SKM-1 (cell line): ENCODE measurements around the gene DPH2.

Experiments used
- DNase-seq: peaks from one replicate; lab custom pipeline; 2025; ENCODE audit not compliant: unreplicated experiment; lab: John Stamatoyannopoulos, UW

DPH2 gene

DNA sequence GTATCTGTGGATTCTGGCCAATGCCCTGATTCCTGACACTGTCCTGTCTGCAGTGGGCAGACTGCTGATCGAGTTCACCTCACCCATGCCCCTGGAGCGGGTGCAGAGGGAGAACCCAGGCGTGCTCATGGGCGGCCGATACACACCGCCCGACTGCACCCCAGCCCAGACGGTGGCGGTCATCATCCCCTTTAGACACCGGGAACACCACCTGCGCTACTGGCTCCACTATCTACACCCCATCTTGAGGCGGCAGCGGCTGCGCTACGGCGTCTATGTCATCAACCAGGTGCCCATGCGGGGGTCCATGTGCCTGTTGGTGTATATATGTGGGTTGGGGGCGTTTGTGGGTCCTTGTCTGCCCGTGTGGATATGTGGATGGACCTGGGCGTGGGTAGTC, 11.8 kb downstream of the DPH2 start:
- no peak for DNase-seq

DNA sequence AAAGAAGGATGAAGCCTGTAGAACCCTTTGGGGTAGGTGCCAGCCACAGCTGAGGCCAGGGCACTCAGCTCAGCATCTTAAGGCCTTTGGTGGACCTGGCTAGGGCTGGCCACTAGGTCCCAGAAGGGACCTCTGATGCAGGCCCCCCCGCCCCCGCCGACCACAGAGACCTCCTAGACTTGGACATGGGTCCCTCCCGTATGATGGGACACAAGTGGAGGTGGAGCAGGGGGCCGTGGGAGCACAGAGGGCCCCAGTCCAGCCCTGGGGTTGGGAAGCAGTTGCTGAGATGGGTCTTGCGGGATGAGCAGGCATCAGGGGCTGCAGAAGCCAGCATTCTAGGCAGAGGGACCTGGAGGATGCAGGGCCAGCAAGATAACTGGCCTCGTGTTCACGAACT, 12.4 kb downstream of the DPH2 start:
- no peak for DNase-seq

DNA sequence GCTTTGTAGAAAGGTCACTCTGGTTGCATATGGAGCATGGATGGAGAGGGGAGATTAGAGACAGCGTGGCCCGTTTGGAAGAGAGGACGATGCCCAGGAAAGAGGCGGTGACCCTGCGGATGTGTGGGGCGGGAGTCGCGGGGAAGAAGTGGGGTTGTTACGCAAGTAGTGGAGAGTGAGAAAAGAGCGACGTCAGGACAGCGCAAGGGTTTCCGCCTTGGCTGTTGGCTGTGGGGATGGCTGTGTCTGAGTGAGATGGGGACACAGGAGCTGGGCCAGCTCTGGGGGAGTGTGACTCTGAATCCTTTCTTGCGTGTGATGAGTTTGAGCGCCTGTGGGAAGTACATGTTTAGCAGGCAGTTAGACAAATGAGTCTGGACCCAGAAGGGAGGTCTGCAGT, 13.0 kb downstream of the DPH2 start:
- no peak for DNase-seq

DNA sequence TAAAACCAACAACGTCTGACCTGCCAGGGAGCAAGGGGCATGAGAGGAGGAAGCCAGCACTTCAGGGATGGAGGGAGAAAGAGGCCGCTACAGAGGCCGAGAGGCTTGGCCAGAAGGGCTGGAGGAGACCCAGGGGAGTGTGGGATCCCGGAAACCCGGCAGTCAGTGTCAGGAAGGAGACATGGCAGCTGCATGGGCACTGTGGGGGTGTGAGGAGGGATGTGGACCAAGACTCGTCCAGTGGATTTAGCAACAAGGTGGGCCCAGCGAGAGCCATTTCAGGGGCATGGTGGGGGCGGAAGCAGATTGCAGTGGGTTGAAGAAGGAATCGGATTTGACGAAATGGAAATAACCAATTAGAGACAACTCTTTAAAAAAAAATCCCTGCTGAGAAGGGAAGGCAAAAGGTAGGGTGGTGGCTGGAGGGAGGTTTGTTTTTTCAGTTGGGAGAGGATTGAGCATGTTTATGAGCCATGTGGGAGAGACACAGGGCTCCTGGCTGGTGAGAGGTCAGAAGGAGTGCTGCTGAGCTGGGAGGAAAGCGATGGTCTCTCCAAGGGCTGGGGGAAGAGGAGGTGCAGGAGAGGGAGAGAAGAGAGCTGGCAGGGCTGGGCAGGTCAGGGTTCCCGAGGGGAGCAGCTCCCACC, 13.6 kb downstream of the DPH2 start:
- DNase-seq, result no peak

DNA sequence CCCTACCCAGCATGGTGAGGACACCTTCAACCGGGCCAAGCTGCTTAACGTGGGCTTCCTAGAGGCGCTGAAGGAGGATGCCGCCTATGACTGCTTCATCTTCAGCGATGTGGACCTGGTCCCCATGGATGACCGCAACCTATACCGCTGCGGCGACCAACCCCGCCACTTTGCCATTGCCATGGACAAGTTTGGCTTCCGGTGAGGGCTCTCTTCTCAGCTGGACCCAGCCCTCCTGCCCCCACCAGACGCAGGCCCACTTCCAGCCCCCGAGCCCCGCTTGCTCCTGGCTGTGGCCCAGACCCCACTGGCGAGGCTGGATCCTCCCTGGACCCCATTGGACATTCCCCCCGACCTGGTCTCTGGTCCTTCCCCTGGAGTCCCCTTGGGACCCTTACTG, 15.0 kb downstream of the DPH2 start:
- DNase-seq, result no peak

DNA sequence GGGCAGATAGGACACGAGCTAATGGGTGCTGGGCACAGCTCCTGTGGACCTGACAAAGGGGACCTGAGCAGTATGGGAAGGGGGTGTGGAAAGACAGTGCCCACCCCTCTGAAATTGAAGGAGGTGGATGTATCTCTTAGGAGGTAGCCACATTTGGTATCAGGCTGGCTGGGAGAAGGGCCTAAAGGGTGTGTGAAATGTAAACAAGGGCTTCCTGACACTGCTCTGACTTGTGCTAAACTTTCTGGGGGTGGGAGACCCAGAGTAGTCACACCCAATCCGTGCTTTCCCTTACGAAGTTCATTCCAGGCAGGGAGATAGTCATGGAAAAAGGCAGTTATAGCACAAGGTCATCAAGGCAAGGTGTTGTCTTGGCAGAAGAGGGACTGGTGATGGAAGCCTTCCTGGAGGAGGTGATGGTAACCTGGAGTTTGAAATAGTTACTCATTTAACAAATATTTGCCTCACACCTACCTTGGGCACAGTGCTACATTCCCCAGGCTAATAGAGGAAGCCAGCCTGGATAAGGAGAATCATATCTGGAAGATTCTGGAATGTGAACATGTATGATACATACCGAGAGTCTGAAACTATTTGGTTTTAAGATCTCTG, 16.3 kb downstream of the DPH2 start:
- DNase-seq, result no peak

DNA sequence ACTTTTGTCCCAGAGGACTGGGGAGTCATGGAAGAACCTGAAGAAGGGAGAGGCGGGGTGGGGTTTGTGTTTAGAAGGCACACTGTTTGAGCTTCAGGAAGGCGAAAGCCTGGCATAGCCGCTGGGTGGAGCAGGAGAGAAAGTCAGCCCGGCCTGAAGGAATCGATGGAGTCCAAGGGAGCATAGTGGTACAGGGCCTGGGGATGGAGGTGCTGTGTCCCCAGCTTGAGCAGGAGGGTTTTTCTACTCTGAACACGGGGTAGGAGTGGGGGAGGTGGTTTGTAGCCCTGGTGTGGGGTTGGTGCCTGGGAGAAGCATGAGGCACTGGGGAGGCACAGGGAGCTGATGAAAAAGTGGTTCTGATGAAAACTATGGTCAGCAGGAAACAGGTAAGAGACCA, 16.9 kb downstream of the DPH2 start:
- DNase-seq, result no peak

DNA sequence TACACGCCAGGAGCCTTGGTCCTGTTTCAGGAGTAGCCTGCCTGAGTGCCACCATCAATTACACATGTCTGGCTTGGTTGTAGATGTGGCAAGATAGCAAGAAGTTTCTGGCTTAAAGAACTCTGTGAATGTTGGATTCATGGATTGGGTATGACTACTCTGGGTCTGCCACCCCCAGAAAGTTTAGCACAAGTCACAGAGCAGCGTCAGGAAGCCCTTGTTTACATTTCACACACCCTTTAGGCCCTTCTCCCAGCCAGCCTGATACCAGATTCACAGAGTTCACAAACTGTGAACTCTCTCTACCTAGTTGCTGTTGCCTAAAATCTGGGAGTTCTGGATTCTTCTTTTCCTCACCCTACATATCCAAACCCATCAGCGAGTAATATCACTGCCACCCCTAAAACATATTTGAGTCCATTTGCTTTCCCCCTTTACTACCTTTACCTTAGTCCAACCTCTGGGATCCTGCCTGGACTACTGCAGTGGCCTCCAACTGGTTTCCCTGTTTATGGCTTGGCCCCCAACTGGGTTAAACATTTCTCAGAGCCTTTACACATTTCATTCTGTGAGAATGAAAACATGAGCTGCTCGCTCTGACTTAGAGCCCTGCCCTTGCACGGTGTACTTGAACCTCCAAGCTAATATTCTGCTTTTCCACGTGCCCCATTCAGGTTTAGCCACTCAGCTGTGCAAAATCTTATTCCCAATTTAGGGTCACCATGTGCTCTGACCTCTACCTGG, 17.5 kb downstream of the DPH2 start:
- no peak for DNase-seq

DNA sequence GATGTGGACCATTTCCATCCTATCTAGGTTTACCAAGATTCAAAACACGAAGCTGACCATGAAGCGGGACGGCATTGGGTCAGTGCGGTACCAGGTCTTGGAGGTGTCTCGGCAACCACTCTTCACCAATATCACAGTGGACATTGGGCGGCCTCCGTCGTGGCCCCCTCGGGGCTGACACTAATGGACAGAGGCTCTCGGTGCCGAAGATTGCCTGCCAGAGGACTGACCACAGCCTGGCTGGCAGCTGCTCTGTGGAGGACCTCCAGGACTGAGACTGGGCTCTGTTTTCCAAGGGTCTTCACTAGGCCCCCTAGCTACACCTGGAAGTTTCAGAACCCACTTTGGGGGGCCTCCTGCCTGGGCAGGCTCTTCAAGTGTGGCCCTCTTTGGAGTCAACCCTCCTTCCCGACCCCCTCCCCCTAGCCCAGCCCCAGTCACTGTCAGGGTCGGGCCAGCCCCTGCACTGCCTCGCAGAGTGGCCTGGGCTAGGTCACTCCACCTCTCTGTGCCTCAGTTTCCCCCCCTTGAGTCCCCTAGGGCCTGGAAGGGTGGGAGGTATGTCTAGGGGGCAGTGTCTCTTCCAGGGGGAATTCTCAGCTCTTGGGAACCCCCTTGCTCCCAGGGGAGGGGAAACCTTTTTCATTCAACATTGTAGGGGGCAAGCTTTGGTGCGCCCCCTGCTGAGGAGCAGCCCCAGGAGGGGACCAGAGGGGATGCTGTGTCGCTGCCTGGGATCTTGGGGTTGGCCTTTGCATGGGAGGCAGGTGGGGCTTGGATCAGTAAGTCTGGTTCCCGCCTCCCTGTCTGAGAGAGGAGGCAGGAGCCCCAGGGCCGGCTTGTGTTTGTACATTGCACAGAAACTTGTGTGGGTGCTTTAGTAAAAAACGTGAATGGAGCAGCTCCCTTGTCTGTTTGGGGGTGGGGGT, 20.7 kb downstream of the DPH2 start:
- no peak for DNase-seq

DNA sequence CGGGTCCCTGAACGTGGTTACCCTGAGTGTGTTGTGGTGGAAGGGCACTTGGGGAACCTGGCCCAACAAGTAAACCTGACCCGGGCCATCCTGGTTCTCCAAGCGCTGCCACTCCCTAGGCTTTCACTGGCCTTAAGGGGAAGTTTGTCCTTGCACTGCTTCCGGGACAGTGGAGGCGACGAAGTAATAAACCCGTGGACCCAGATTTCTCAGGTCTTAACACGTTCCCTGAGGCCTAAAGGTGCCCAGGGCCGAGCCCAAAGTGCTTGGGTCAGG, 21.3 kb downstream of the DPH2 start:
- no peak for DNase-seq

DNA sequence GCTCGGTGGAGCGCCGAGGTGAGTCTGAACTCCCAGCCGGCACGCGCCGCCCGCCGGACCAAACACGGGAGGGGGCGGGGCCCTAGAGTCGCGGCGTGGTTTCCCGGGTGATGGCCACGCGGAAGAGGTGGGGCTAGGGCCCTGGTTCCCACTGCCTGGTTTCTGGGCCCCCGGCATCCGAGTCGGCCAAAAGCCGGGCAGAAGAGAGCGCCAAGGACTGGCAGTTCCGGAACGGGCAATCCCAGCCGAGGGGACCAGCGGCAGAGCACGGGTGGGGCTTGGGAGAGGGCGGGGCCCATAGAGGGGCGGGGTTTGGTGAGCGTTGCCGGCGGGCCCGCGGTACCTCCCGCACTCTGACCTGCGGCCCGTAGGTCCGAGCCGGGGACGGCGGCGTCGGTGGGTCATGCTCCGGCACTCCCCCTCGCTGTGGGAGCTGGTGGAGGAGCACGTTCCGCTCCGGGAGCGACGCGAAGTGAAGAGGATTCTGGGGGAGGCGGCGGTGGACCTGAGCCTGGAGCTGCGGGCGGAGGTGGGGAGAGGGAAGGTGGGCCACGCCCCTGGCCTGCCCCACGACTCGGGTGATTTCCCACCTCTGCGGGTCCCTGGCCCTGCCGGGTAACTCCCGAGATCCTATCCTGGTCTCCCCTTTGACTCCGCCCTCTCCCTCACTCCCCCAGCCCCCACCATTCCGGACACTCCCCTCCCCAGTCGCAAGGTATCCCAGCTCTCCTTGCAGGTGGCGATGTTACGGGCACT, 21.8 kb downstream of the DPH2 start, which contains the start of gene CCDC24:
Gene CCDC24, plus strand, starts transcription at position 124 of the 756 bp plus-strand sequence. Its CDS starts 280 bp downstream, at position 404.
- DNase-seq, result peak; percentile 45

DNA sequence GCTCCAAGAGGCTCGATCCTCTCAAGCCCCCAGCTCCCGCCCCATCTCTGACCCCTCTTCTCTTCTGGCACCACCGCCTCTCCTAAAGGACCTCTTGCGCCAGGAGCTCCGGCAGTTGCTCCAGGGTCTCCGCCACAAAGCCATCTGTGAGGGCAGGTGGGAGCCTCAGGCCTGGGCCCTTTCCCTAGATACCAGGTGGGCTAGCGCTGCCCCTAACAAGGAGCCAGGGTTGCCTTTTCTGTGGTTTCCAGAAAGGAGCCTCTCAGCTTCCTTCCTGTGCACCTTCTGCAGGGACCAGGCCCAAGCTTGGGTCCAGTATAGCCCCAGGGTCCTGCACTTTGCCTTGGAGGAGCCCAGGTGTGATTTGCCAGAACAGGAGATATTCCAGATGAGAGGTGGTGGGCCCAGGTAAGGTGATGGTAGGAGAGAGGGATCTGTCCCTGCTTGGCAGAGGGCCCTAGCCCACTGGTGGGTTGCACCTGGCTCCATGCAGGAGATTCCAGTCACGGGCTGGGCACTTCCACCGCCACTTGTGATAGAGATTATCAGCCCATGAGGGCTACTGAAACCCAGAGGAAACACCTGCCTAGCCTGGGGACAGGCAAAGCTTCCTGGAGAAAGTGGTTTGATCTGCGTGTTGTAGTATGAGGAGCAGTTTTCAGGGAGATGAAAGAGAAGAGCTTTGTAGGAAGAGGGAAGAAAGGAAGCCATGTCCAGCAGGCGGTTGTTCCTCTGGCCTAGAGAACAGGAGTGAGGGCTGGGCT, 22.6 kb downstream of the DPH2 start:
- no peak for DNase-seq

DNA sequence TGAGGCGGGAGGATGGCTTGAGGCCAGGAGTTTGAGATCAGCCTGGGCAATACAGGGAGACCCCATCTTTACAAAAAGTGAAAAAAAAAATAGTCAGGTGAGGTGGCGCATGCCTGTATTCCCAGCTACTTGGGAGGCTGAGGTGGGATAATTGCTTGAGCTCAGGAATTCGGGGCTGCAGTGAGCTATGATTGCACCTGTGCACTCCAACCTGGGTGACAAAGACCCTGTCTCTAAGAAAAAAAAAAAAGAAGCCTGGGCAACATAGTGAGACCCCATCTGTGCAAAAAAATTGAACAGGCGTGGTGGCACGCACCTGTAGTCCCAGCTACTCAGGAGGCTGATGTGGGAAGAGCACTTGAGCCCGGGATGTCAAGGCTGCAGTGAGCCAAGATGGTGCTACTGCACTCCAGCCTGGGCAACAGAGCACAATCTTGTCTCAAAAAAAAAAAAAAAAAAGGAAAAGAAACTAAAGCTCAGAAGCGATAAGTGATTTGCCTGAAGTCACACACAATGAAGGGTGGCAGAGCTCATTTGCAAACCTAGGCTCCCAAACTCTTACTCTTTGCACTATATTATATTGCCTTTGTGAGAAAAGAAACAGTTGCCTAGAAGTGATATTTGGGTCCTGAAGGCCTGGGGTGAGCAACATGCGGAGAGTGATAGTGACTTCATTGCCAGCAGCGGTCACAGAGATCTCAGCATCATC, 23.6 kb downstream of the DPH2 start:
- no peak for DNase-seq

DNA sequence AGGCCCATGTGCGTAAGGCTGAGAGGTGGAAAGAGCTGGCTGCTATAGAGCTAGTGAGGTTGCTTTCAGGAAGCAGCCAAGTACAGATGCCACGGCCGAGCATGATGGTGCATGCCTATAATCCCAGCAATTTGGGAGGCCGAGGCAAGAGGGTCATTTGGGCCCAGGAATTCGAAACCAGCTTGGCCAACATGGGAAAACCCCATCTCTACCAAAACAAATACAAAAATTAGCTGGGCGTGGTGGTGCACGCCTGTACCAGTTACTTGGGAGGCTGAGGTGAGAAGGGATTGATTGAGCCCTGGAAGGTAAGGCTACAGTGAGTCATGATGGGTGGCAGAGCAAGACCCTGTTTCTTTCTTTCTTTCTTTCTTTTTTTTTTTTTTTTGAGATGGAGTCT, 24.3 kb downstream of the DPH2 start:
- DNase-seq, result no peak

DNA sequence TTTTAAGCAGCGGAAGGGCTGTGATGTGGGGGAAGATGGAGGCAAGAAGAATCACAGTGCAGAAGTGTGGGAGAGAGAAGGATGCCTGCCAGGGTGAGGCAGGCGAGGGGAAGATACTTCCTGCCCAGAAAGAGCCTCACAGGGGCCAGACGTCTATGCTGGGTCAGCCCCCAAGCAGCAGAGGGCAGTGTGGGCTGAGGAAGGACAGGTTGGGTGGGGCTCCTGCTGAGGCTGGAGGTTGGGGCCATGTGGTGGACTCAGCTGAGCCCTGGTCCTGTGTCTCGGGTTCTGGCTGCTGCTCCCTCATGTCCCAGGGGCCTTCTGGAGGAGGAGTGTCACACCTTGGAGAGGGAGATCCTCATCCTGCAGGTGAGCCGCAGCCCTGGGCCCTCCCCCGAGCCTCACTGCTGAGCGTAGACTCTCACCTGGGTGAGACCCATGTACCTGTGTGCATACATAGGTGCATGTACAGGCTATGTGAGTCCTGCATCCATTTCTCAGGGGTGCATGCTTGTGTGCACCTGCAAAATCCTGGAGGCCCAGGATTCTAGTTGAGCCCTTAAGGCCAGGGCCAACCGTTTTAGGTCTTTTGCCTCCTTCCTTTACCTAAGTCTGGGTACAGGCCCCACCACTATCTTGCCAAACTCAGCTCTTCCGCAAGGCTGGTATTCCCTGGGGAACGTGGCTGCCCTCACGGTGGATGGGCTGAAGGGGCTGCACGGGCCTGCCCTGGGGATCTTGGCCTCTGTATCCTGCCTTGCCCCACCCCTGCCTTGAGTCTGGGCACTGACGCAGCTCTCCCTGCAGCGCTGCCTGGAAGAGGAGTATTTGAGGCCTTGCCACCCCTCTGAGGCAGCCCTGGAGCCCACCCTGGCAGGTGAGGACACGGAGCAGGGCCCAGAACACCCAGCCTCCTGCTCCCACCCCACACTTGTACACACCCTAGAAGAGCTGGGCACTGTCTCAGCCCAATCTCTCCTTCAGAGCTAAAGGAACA, 25.3 kb downstream of the DPH2 start:
- DNase-seq, result peak; percentile 31

DNA sequence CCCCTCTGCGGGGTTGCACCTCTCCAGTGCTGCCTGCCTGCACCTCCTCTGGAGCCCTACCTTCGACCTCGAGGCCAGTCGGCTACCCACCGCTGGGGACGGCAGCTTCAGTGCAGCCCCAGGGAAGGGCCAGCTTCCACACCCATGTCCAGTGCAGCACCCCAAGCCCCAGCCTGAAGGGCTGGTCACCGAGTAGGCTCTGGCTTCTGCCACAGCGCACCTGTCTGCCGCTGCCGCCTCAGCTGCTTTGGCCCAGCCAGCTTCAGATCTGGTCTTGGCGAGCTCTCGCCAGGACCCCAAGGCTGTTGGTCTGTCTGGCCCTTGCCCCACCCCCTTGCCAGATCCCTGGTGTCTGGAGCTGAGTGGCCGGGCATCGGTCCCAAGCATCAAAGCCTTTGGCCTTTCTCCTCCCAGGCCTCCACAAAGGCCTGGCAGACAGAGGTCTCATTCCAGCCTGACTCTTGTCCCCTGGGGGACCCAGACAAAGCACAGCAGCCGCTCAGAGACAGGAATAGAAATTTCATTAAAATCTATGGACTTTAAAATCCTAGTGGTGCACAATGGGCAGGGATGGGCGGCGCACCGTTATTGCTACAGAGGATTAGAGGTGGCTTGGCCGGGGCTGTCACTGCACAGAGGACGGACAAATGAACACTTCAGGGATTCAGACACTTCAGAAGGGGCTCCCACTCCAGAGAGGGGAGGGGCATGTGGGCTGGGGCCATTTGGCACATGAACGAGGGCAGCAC, 26.3 kb downstream of the DPH2 start:
- DNase-seq, result no peak

DNA sequence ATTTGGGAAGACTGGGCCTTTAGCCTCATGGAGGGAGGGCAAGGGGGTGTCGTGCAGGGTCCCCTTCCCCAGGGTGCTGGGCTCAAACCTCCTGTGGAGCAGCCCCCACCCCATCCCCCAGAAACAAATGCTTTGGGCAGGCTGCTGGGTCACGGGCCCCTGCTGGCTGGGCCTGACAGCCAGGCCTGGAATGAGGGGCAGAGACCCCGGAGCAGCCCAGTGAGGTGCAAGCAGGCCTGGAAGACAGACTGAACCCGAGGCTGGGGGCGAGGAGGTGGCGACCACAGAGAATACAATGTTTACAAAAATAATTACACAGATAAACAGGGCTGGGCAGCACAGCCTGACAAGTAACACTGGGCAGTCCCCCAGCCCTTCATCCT, 26.9 kb downstream of the DPH2 start:
- DNase-seq, result no peak
